ENCODE measurements around the gene EPHA7. TPM values are rescaled to one million over a fixed set of nuclear protein-coding genes. Genes with fewer than 3 reads are reported as not detected.

The EPHA7 gene
- total RNA-seq, 1 experiment from 2014 or later, result not detected

GRCh38 chr6:93437491-93437890 lies 18.1 kb upstream of the EPHA7 start:
- no peak overlapping the region for H2AFZ ChIP-seq (ENCODE audit: low read depth, low read length, poor library complexity, severe bottlenecking)
- H3K9ac ChIP-seq (ENCODE audit: low read length), result no peak overlapping the region
- BruUV-seq (replicated peaks), result no TSS peak
- H3K4me3 ChIP-seq (replicated peaks in 1 of 2; ENCODE audit: low read depth in 1 of 2, low read length in 2 of 2), result no peak overlapping the region
- no peaks in the 10 kb centered on the region for H3K27me3 ChIP-seq (ENCODE audit: insufficient read depth, low read length)
- H3K36me3 ChIP-seq (ENCODE audit: control insufficient read depth in 1 of 2, insufficient read depth in 2 of 2, low read length in 2 of 2), result no peaks in the 10 kb centered on the region
- no peaks in the 10 kb centered on the region for H3K9me2 ChIP-seq (ENCODE audit: insufficient read depth)
- no peaks in the 10 kb centered on the region for H3K79me2 ChIP-seq (ENCODE audit: insufficient read depth, low read length)
- intact Hi-C loops (cut with micrococcal nuclease), result no loop called here
- POLR2A ChIA-PET, result no interaction called here
- H4K20me1 ChIP-seq (ENCODE audit: insufficient read depth), result no peaks in the 10 kb centered on the region
- CTCF ChIA-PET, result no interaction called here
- ATAC-seq (no peak), DNase-seq (ENCODE audit: low read depth, low spot score) (no peak)
- H3K4me2 ChIP-seq (ENCODE audit: low read length), result no peak overlapping the region
- TF ChIP-seq MAX (IDR thresholded peaks at IDR 0.05), result no peak
- TF ChIP-seq FOSL1 (IDR thresholded peaks at IDR 0.05; ENCODE audit: low read depth), result no peak
- RAD21 ChIA-PET (ENCODE audit: low non-redundant PET in 1 of 2, low total read pairs in 2 of 2, uncharacterized antibody in 2 of 2, unreplicated experiment in 2 of 2), result no interaction called here
- H3K9me3 ChIP-seq (ENCODE audit: control insufficient read depth in 1 of 2, insufficient read depth in 1 of 2, low read depth in 1 of 2, low read length in 2 of 2), result peaks cover 0 to 6% of the 10 kb centered on the region in 2 experiments; a peak in 1 of 4 replicates
- H3K27ac ChIP-seq (ENCODE audit: low read depth, low read length), result no peak overlapping the region
- H3K4me1 ChIP-seq (ENCODE audit: control insufficient read depth in 1 of 2, insufficient read depth in 2 of 2, low read length in 2 of 2), result no peaks in the 10 kb centered on the region

- Histone ChIP-seq H4K20me1 (ENCODE audit: insufficient read depth) (no peaks in the 10 kb centered on the region), H3K4me1 (ENCODE audit: control insufficient read depth in 1 of 2, insufficient read depth in 2 of 2, low read length in 2 of 2) (no peaks in the 10 kb centered on the region), H3K79me2 (ENCODE audit: insufficient read depth, low read length) (no peaks in the 10 kb centered on the region), H2AFZ (ENCODE audit: low read depth, low read length, poor library complexity, severe bottlenecking) (no peak overlapping the region), H3K27ac (ENCODE audit: low read depth, low read length) (no peak overlapping the region), H3K9ac (ENCODE audit: low read length) (no peak overlapping the region), H3K36me3 (ENCODE audit: control insufficient read depth in 1 of 2, insufficient read depth in 2 of 2, low read length in 2 of 2) (no peaks in the 10 kb centered on the region), H3K9me2 (ENCODE audit: insufficient read depth) (no peaks in the 10 kb centered on the region), H3K4me2 (ENCODE audit: low read length) (no peak overlapping the region), H3K27me3 (ENCODE audit: insufficient read depth, low read length) (no peaks in the 10 kb centered on the region), H3K9me3 (ENCODE audit: control insufficient read depth in 1 of 2, insufficient read depth in 1 of 2, low read depth in 1 of 2, low read length in 2 of 2) (peaks cover 0 to 6% of the 10 kb centered on the region in 2 experiments; a peak in 2 of 4 replicates), H3K4me3 (replicated peaks in 1 of 2; ENCODE audit: low read depth in 1 of 2, low read length in 2 of 2) (no peak overlapping the region)
- ChIA-PET CTCF (no interaction called here), POLR2A (no interaction called here), RAD21 (ENCODE audit: low non-redundant PET in 1 of 2, low total read pairs in 2 of 2, uncharacterized antibody in 2 of 2, unreplicated experiment in 2 of 2) (no interaction called here)
- intact Hi-C loops (cut with micrococcal nuclease), result no loop called here
- no peak for DNase-seq (ENCODE audit: low read depth, low spot score)
- BruUV-seq (replicated peaks), result no TSS peak
- TF ChIP-seq CEBPB (IDR thresholded peaks at IDR 0.05; ENCODE audit: low read depth), result no peak
- TF ChIP-seq POLR2A (IDR thresholded peaks at IDR 0.05; ENCODE audit: borderline replicate concordance, extremely low read depth, insufficient read depth, insufficient read length), result no peak
- no peak for TF ChIP-seq CBX3 (IDR thresholded peaks at IDR 0.05; ENCODE audit: low read depth)
- no peak for TF ChIP-seq JUND (IDR thresholded peaks at IDR 0.05)
- TF ChIP-seq RAD21 (IDR thresholded peaks at IDR 0.05; ENCODE audit: low read depth), result no peak
- no peak for TF ChIP-seq POLR2AphosphoS5 (IDR thresholded peaks at IDR 0.05; ENCODE audit: low read depth, low read length)
- no peak for TF ChIP-seq SIN3A (IDR thresholded peaks at IDR 0.05; ENCODE audit: low read depth)
- TF ChIP-seq EZH2 (IDR thresholded peaks at IDR 0.05), result no peak
- no peak for TF ChIP-seq YY1 (IDR thresholded peaks at IDR 0.05; ENCODE audit: extremely low read depth, insufficient replicate concordance, low read depth, low read length)
- TF ChIP-seq SRF (IDR thresholded peaks at IDR 0.05; ENCODE audit: low read depth), result no peak
- no peak for TF ChIP-seq ZFX (IDR thresholded peaks at IDR 0.05)
- TF ChIP-seq EGR1 (IDR thresholded peaks at IDR 0.05; ENCODE audit: low read depth), result no peak
- no peak for TF ChIP-seq MAX (IDR thresholded peaks at IDR 0.05)
- TF ChIP-seq FOSL1 (IDR thresholded peaks at IDR 0.05; ENCODE audit: low read depth), result no peak
- no peak for TF ChIP-seq SP1 (IDR thresholded peaks at IDR 0.05; ENCODE audit: low read depth)
- TF ChIP-seq TCF7L2 (IDR thresholded peaks at IDR 0.05; ENCODE audit: borderline replicate concordance, extremely low read depth, insufficient read depth, insufficient read length), result no peak
- TF ChIP-seq ELF1 (IDR thresholded peaks at IDR 0.05; ENCODE audit: borderline replicate concordance, low read depth), result no peak
- TF ChIP-seq, protein P1, sequence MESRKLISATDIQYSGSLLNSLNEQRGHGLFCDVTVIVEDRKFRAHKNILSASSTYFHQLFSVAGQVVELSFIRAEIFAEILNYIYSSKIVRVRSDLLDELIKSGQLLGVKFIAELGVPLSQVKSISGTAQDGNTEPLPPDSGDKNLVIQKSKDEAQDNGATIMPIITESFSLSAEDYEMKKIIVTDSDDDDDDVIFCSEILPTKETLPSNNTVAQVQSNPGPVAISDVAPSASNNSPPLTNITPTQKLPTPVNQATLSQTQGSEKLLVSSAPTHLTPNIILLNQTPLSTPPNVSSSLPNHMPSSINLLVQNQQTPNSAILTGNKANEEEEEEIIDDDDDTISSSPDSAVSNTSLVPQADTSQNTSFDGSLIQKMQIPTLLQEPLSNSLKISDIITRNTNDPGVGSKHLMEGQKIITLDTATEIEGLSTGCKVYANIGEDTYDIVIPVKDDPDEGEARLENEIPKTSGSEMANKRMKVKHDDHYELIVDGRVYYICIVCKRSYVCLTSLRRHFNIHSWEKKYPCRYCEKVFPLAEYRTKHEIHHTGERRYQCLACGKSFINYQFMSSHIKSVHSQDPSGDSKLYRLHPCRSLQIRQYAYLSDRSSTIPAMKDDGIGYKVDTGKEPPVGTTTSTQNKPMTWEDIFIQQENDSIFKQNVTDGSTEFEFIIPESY (IDR thresholded peaks at IDR 0.05; ENCODE audit: extremely low read depth, insufficient replicate concordance, low read length), result no peak
- no peak for TF ChIP-seq ZNF274 (IDR thresholded peaks at IDR 0.05; ENCODE audit: low read depth, low read length)
- TF ChIP-seq EZH2phosphoT487 (IDR thresholded peaks at IDR 0.05; ENCODE audit: borderline replicate concordance), result no peak
- no peak for ATAC-seq
Observed at GRCh38 chr6:93433592-93433991, 14.2 kb upstream of the EPHA7 start.
